Fibroblast of skin of abdomen (primary cell): ENCODE data around the gene INPP4B.

Experiments used
- DNase-seq: peaks from one replicate; pipeline ENCODE4 v3.0.0-alpha.2; 2013

Gene INPP4B

GRCh38 chr4:142336251-142336934, 509.7 kb downstream of the INPP4B start:
- no peak for DNase-seq

GRCh38 chr4:142334931-142335330, 511.2 kb downstream of the INPP4B start:
- no peak for DNase-seq

- peak; percentile 42 for DNase-seq
Measured at GRCh38 chr4:142331646-142332045, 514.5 kb downstream of the INPP4B start.

GRCh38 chr4:142331132-142331531, 515.0 kb downstream of the INPP4B start:
- DNase-seq = no peak

- no peak for DNase-seq
Measured at GRCh38 chr4:142330311-142330710, 515.8 kb downstream of the INPP4B start.

- no peak for DNase-seq
Measured at GRCh38 chr4:142329313-142329712, 516.8 kb downstream of the INPP4B start.

GRCh38 chr4:142326181-142326580, 519.9 kb downstream of the INPP4B start:
- no peak for DNase-seq

GRCh38 chr4:142324572-142324971, 521.5 kb downstream of the INPP4B start:
- DNase-seq = no peak

GRCh38 chr4:142322996-142323395, 523.1 kb downstream of the INPP4B start:
- no peak for DNase-seq

- DNase-seq = peak; percentile 10
Measured at GRCh38 chr4:142318280-142318679, 527.8 kb downstream of the INPP4B start.

GRCh38 chr4:142316913-142317312, 529.2 kb downstream of the INPP4B start:
- DNase-seq = no peak

GRCh38 chr4:142316025-142316424, 530.1 kb downstream of the INPP4B start:
- DNase-seq = no peak

GRCh38 chr4:142314686-142315085, 531.4 kb downstream of the INPP4B start:
- DNase-seq = no peak

- DNase-seq = no peak
Measured at GRCh38 chr4:142314247-142314646, 531.9 kb downstream of the INPP4B start.

GRCh38 chr4:142312391-142312790, 533.7 kb downstream of the INPP4B start:
- no peak for DNase-seq

- no peak for DNase-seq
Measured at GRCh38 chr4:142311916-142312315, 534.2 kb downstream of the INPP4B start.

- no peak for DNase-seq
Measured at GRCh38 chr4:142309772-142310171, 536.3 kb downstream of the INPP4B start.

- no peak for DNase-seq
Measured at GRCh38 chr4:142307857-142308256, 538.2 kb downstream of the INPP4B start.

GRCh38 chr4:142297313-142297712, 548.8 kb downstream of the INPP4B start:
- no peak for DNase-seq

- DNase-seq = no peak
Measured at GRCh38 chr4:142293536-142293935, 552.6 kb downstream of the INPP4B start.

GRCh38 chr4:142292231-142292630, 553.9 kb downstream of the INPP4B start:
- DNase-seq = no peak

- DNase-seq = no peak
Measured at GRCh38 chr4:142291299-142292050, 554.6 kb downstream of the INPP4B start.

- no peak for DNase-seq
Measured at GRCh38 chr4:142287371-142287770, 558.7 kb downstream of the INPP4B start.

- no peak for DNase-seq
Measured at GRCh38 chr4:142285222-142285583, 560.9 kb downstream of the INPP4B start.
